GM21619 (cell line): ENCODE results near the gene TMEM52.

Source experiments
- ATAC-seq: cut with Tn5 transposase; IDR thresholded peaks from one replicate; pipeline ENCODE4 v1.9.1; 2021; ENCODE audit not compliant: unreplicated experiment

Gene TMEM52

GRCh38 chr1:1918901-1919303, at the start of gene TMEM52:
TSS of gene TMEM52 (minus strand) at chr1:1919279. CDS start at chr1:1919265, 14 bp downstream.
- peak; percentile 30 for ATAC-seq

GRCh38 chr1:1967879-1968278, 48.8 kb upstream of the TMEM52 start:
- no peak for ATAC-seq

- no peak for ATAC-seq
Observed at GRCh38 chr1:1967151-1967550, 48.1 kb upstream of the TMEM52 start.

GRCh38 chr1:1966071-1966740, 47.1 kb upstream of the TMEM52 start:
- no peak for ATAC-seq

DNA sequence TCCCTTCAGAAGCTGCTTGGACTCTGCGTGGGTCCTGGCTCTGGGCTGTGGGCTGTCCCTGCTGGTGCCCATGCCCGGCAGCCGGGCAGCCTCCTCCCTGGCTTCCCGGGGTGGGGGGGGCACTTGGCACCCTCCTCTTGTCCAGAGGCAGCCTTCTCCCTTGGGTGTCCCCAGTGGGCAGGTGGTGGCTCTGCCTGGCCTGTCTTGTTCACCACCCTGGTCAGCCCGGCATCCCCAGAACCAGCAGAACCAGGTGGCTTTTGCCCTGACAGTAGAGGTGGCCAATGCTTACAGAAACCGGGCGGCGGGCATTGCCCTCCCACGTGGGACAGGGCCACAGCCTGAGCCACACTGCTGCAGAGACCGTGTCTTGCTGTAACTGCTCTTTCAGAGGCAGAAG, 46.5 kb upstream of the TMEM52 start:
- no peak for ATAC-seq

GRCh38 chr1:1964811-1965210, 45.7 kb upstream of the TMEM52 start:
- no peak for ATAC-seq

DNA sequence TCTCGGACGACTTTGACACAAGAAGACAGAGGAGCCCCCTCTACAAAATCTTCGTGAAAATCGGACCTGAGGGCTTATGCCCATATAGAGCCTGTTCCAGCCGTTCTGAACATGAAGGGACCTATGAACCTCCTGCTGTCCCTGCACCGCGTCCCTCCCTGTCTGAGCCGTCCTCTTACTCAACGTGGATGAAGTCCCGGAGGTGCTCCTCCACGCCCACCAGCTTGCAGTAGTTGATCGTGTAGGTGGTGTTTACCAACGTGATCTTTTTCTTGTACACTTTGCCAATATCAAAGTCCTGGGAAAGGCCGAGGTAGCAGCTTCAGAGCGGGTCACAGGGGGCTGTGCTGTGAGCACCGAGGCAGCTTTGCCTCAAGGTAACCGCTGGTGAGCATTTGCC, 44.5 kb upstream of the TMEM52 start:
- no peak for ATAC-seq

- ATAC-seq, result no peak
Observed at GRCh38 chr1:1962752-1963151, 43.7 kb upstream of the TMEM52 start.

DNA sequence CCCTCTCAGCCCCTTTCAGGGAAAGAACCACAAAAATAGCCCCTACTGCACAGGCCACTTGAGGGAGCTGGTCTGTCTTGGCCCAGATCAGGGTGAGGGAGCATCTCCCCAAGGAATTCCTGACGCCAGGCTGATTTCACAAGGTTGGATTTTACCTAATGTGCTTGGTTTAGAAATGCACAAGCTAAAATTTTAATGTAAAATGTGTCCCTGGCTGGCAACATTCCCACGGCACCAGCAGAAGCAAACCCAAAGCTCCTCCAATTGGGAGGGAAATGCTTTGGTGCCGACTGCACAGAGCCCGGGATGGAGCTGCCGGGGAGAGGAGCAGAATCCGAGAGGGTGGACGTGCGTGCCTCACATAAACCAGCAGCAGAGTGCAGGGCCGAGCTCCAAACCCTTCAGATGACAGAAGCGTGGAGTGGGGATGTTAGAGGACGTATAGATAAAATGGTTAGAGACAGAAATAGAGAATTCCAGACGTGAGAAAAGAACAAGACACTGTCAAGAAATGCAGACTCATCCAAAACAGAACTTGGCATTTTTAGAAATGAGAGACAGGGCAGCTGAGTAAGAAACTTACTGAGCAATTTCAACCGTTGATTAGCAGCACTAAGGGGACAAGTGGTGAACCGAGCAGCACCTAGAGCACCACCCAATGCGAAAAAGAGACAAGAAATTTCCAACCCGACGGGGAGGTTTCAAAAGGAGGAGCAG, 41.6 kb upstream of the TMEM52 start:
- ATAC-seq, result no peak

GRCh38 chr1:1959840-1960479, 40.9 kb upstream of the TMEM52 start:
- no peak for ATAC-seq

- ATAC-seq, result no peak
Observed at GRCh38 chr1:1959459-1959839, 40.4 kb upstream of the TMEM52 start.

DNA sequence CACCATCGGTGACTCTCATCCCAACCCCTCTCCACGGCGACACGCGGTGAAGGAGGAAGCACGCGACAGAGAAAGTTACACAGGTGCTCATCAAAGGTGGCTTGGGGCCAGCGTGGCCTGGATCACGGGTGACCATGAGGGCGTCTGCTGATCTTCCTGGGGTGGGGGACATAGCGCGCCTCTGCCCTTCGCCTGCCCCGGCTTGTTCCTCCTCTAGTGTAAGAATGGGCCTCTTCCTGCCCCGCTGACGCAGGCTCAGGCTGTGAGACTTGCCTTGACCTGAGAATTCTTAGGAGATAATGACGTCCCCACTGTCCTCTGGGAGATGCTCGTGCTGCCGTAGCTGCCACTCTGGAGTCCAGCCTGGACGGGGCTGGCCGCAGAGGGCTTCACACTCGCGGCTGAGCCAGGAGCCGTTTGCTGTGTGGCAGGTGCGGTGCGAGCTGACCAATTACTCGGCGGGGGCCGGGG, 39.0 kb upstream of the TMEM52 start:
- no peak for ATAC-seq

GRCh38 chr1:1957533-1957961, 38.5 kb upstream of the TMEM52 start:
- ATAC-seq, result no peak

DNA sequence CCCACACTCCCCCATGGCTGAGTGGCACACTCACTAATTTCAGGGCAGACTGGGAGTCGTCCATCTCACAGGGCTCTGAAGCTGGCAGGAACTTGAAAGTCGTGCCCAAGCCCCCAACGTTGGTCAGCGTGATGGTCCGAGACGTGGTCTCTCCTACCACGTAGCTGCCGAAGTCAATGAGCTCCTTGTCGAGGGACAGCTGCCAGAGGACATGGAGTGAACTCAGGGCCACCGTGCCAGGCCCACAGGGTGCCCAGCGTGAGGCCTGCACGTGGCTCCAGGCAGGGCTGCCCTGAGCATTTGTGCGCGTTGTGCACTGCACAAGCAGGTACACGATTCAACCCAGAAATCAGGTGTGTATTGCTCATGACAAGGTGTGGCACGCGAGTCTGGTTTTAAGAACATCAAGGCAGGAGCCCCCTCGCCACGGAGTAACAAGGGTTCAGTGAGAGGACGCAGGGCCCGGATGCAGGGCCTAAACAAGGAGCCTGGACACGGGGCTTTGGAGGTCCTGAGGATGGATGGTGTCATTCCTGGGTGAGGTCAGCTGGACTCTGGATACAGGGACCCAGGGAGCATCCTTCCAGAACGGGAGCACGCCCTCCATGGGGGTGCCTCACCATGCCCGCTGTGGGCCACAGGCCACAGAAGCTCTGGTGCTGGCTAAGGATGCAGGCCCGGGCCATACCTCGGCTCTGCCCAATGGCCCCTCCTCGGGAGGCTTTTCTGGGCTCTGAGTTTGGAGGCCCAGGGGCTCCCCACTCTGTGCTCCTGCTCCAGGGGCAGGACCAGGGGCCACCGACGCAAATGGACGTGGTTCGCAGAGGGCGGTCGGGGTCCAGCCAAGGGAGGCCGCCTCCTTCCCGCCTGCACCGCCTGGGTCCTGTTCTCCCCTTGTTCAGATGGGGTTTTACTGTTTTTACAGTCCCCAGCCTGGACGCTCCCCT, 37.8 kb upstream of the TMEM52 start:
- ATAC-seq, result no peak

DNA sequence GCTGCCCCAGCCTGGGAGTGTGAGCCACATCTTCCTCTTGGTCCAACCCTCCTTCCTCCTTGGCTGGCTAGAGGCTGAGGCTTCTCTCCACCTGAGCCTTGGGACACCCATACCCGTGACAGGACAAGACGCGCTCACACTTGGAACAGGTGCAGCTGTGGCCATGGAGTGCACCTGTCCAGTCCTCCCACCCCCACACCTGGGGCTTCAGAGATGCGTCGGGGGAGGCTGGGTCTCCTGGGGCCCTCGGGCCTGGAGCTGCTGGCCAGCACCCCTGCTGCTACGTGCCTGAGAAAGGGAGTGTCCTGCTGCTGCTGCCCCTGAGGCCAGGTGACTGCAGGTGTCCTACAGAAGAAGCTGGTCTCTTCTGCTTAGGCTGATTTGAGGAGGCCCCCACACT, 37.0 kb upstream of the TMEM52 start:
- ATAC-seq, result no peak

DNA sequence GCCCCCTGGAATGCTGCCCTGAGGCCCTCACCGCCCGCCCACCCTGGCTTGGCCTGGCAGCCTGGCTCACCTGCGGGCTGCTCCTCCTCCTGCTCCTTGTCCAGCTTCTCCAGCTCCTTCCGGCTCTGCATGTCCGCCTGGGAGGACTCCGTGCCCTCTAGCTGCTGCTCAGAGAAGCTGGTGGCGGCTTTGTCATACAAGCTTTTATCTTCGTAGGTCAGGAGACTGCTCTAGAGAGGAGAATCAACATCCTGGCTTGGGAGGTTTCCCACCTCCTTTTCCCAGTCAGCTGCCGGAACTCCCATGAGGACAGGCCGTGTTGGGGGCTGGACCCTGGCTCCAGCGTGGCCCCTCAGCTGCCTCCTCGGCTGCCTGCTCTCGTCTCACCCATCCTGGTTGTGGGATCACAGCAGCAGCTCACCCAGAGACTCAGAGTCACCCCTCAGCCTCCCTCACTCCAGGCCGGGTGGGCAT, 36.6 kb upstream of the TMEM52 start:
- no peak for ATAC-seq

GRCh38 chr1:1954831-1955441, 35.9 kb upstream of the TMEM52 start:
- ATAC-seq, result no peak

GRCh38 chr1:1954015-1954414, 34.9 kb upstream of the TMEM52 start:
- ATAC-seq, result no peak

DNA sequence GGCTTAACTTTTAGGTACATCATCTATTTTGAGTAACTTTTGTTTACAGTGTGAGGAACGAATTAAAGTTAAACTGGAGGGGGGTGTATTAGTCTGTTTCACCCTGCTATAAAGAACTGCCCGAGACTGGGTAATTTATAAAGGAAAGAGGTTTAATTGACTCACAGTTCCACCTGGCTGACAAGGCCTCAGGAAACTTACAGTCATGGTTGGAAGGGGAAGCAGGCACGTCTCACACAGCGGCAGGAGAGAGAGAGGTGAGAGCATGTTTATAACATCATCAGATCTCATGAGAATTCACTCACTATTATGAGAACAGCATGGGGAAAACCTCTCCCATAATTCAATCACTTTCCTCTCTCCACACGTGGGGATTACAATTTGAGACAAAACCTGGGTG, 31.9 kb upstream of the TMEM52 start:
- no peak for ATAC-seq

DNA sequence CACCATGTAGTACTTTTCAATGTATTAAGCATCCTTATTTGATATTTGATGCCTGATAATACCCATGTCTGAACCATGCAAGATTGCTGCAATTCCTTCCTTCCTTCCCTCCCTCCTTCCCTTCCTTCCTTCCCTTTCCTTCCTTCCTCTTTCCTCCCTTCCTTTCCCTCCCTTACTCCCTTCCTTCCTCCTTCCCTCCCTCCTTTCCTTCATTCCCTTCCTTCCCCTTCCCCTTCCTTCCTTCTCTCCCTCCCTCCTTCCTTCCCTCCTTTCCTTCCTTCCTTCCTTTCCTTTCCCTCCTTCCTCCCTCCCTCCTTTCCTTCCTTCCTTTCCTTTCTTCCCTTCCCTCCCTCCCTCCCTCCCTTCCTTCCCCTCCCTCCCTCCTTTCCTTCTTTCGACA, 29.7 kb upstream of the TMEM52 start:
- ATAC-seq, result no peak
